Loucy (cell line): ENCODE measurements around the gene KRTAP12-4.

ENCODE experiments used
- H2AFZ ChIP-seq: fragments of 200-600 bp; sonication (generic); 2 replicates; pipeline ENCODE4 v1.6.0; 2016; ENCODE audit warnings: antibody characterized with exemption, mild to moderate bottlenecking, low read length, moderate library complexity
- H3F3A ChIP-seq: fragments of 200-600 bp; 2 replicates; pipeline ENCODE4 v1.6.0; 2016; ENCODE audit warnings: antibody characterized with exemption, low read depth, mild to moderate bottlenecking
- H3K27me3 ChIP-seq: fragments of 200-600 bp; sonication (generic); 2 replicates; pipeline ENCODE4 v1.6.1; 2014; ENCODE audit warnings: low read length, mild to moderate bottlenecking; ENCODE audit not compliant: insufficient read depth, poor library complexity, severe bottlenecking
- H3K36me3 ChIP-seq: fragments of 200-600 bp; sonication (generic); 2 replicates; pipeline ENCODE4 v1.6.1; 2016; ENCODE audit warnings: low read length; ENCODE audit not compliant: insufficient read depth
- H3K4me1 ChIP-seq: fragments of 200-600 bp; sonication (generic); 2 replicates; pipeline ENCODE4 v1.5.1; 2014; ENCODE audit warnings: low read length, mild to moderate bottlenecking; ENCODE audit not compliant: insufficient read depth, poor library complexity, severe bottlenecking
- H3K4me2 ChIP-seq: fragments of 200-600 bp; sonication (generic); 2 replicates; pipeline ENCODE4 v1.6.0; 2014; ENCODE audit warnings: antibody characterized with exemption, low read length, low read depth, mild to moderate bottlenecking; ENCODE audit not compliant: poor library complexity, severe bottlenecking
- H3K4me3 ChIP-seq: fragments of 200-600 bp; sonication (generic); 2 replicates; pipeline ENCODE4 v1.5.1; 2014; ENCODE audit warnings: low read length, mild to moderate bottlenecking, mixed read lengths; ENCODE audit not compliant: poor library complexity, severe bottlenecking
- H3K79me2 ChIP-seq: fragments of 200-600 bp; sonication (generic); 2 replicates; pipeline ENCODE4 v1.6.1; 2014; ENCODE audit warnings: low read length; ENCODE audit not compliant: insufficient read depth
- H3K9ac ChIP-seq: fragments of 200-600 bp; sonication (generic); 2 replicates; pipeline ENCODE4 v1.6.0; 2014; ENCODE audit warnings: mild to moderate bottlenecking, low read depth, low read length, moderate library complexity; ENCODE audit not compliant: poor library complexity, severe bottlenecking
- H3K9me2 ChIP-seq: fragments of 200-600 bp; sonication (generic); replicated peaks from 2 replicates; pipeline ENCODE4 v1.6.1; 2016; ENCODE audit warnings: low read depth, low read length, mixed read lengths
- H3K9me3 ChIP-seq: fragments of 200-600 bp; sonication (generic); 2 replicates; pipeline ENCODE4 v1.6.1; 2014; ENCODE audit warnings: mild to moderate bottlenecking, antibody characterized with exemption, low read length, low read depth; ENCODE audit not compliant: insufficient read depth
- H4K20me1 ChIP-seq: fragments of 200-600 bp; sonication (generic); 2 replicates; pipeline ENCODE4 v1.6.0; 2014; ENCODE audit warnings: antibody characterized with exemption, low read length, mild to moderate bottlenecking; ENCODE audit not compliant: insufficient read depth, poor library complexity, severe bottlenecking
- CTCF ChIP-seq: fragments of 200-600 bp; sonication (generic); conservative IDR thresholded peaks from 2 replicates; pipeline ENCODE4 v1.5.1; 2014; ENCODE audit warnings: mild to moderate bottlenecking, antibody characterized with exemption, low read length
- EZH2phosphoT487 ChIP-seq: fragments of 200-600 bp; IDR thresholded peaks from 2 replicates; pipeline ENCODE4 v1.6.1; 2018; ENCODE audit warnings: antibody characterized with exemption, mild to moderate bottlenecking, moderate library complexity, borderline replicate concordance

KRTAP12-4 gene

GRCh38 chr21:44654576-44655175 lies at the start of gene KRTAP12-4:
KRTAP12-4 (minus strand) TSS chr21:44654659; CDS start chr21:44654614, 45 bp downstream.
- Histone ChIP-seq H3K27me3 (no peaks in the 10 kb centered on the region), H3K9ac (no peak within 1 kb of the TSS), H3K4me2 (no peak within 1 kb of the TSS), H4K20me1 (no peaks in the 10 kb centered on the region), H3K4me1 (no peaks in the 10 kb centered on the region), H3F3A (no peaks in the 10 kb centered on the region), H2AFZ (no peak within 1 kb of the TSS), H3K4me3 (no peak within 1 kb of the TSS), H3K36me3 (no peaks in the 10 kb centered on the region), H3K79me2 (no peaks in the 10 kb centered on the region), H3K9me3 (peaks cover 5% of the 10 kb centered on the region; the same call in 1 of the 2 replicates), H3K9me2 (no peaks in the 10 kb centered on the region)
- TF ChIP-seq EZH2phosphoT487, result no peak
- TF ChIP-seq CTCF, result no peak

- H2AFZ ChIP-seq, result no peak overlapping the region
- TF ChIP-seq EZH2phosphoT487 (no peak), CTCF (no peak)
- H3K79me2 ChIP-seq, result no peaks in the 10 kb centered on the region
- no peaks in the 10 kb centered on the region for H3K4me1 ChIP-seq
- H3K27me3 ChIP-seq, result no peaks in the 10 kb centered on the region
- no peak overlapping the region for H3K4me2 ChIP-seq
- H3F3A ChIP-seq, result no peaks in the 10 kb centered on the region
- H3K9me3 ChIP-seq, result no peaks in the 10 kb centered on the region
- no peak overlapping the region for H3K9ac ChIP-seq
- no peak overlapping the region for H3K4me3 ChIP-seq
- H3K9me2 ChIP-seq, result no peaks in the 10 kb centered on the region
- no peaks in the 10 kb centered on the region for H3K36me3 ChIP-seq
- H4K20me1 ChIP-seq, result no peaks in the 10 kb centered on the region
Observed at GRCh38 chr21:44703731-44704635, 49.5 kb upstream of the KRTAP12-4 start.

- TF ChIP-seq CTCF (no peak), EZH2phosphoT487 (no peak)
- Histone ChIP-seq H4K20me1 (no peaks in the 10 kb centered on the region), H3K27me3 (no peaks in the 10 kb centered on the region), H2AFZ (no peak overlapping the region), H3K9me2 (no peaks in the 10 kb centered on the region), H3K36me3 (no peaks in the 10 kb centered on the region), H3K9ac (no peak overlapping the region), H3K4me3 (no peak overlapping the region), H3K9me3 (no peaks in the 10 kb centered on the region), H3K4me2 (no peak overlapping the region), H3K4me1 (no peaks in the 10 kb centered on the region), H3K79me2 (no peaks in the 10 kb centered on the region), H3F3A (no peaks in the 10 kb centered on the region)
Observed at GRCh38 chr21:44702973-44703730, 48.7 kb upstream of the KRTAP12-4 start.
